SK-N-SH (cell line): ENCODE results near the gene ACOXL. TPM values are rescaled to one million over a fixed set of nuclear protein-coding genes. Genes with fewer than 3 reads are reported as not detected.

ENCODE experiments used
- CTCF ChIA-PET: fragments of 300-600, 350-600 bp; formaldehyde crosslinking; extraction: SDS; loops from one replicate; lab custom pipeline; 2021; lab: Yijun Ruan, JAX
- POLR2A ChIA-PET: fragments of 350-600 bp; sonication (Branson Sonifier 250); formaldehyde crosslinking; extraction: SDS; loops from one replicate; lab custom pipeline; 2020; ENCODE audit warnings: antibody characterized with exemption, inconsistent platforms; lab: Yijun Ruan, JAX
- DNase-seq: peaks from one replicate; pipeline ENCODE4 v3.0.0; 2012
- H2AFZ ChIP-seq: fragments of 200-600 bp; sonication (generic); 2 replicates; pipeline ENCODE4 v1.8.1; 2016; ENCODE audit warnings: antibody characterized with exemption, mild to moderate bottlenecking, low read depth
- H3F3A ChIP-seq: fragments of 200-600 bp; sonication (generic); replicated peaks from 2 replicates; pipeline ENCODE3; 2016; ENCODE audit warnings: antibody characterized with exemption, mild to moderate bottlenecking; ENCODE audit not compliant: insufficient read depth
- H3K27ac ChIP-seq, 2 experiments: fragments of 200-500 bp in 1 of 2; fragments of 200-600 bp in 1 of 2; sonication (Bioruptor generic) in 1 of 2; sonication (generic), shearing (Covaris generic) in 1 of 2; 2 replicates each; pipeline versions ENCODE4 v1.5.1 to v1.6.1; 2014 to 2016; ENCODE audit warnings: low read depth in 2 of 2, inconsistent platforms in 1 of 2, low read length in 1 of 2, mild to moderate bottlenecking in 1 of 2, mixed read lengths in 1 of 2
- H3K27me3 ChIP-seq: fragments of 200-600 bp; sonication (generic), shearing (Covaris generic); 2 replicates; pipeline ENCODE4 v1.6.1; 2016; ENCODE audit warnings: mixed run types; ENCODE audit not compliant: insufficient read depth
- H3K36me3 ChIP-seq, 2 experiments: fragments of 200-500 bp in 1 of 2; fragments of 200-600 bp in 1 of 2; sonication (Bioruptor generic) in 1 of 2; sonication (generic) in 1 of 2; replicated peaks in 1 of 2; 2 replicates each; pipeline versions ENCODE3 to v1.5.1; 2014 to 2016; ENCODE audit warnings: low read length in 1 of 2, mild to moderate bottlenecking in 1 of 2; ENCODE audit not compliant: insufficient read depth in 2 of 2, control insufficient read depth in 1 of 2
- H3K4me1 ChIP-seq, 2 experiments: fragments of 200-500 bp in 1 of 2; fragments of 200-600 bp in 1 of 2; sonication (Bioruptor generic) in 1 of 2; sonication (generic), shearing (Covaris generic) in 1 of 2; 2 replicates each; pipeline versions ENCODE4 v1.5.1 to v1.6.1; 2014 to 2016; ENCODE audit warnings: low read depth in 1 of 2, low read length in 1 of 2, mixed run types in 1 of 2; ENCODE audit not compliant: insufficient read depth in 2 of 2, control insufficient read depth in 1 of 2
- H3K4me2 ChIP-seq: fragments of 200-600 bp; sonication (generic), shearing (Covaris generic); 2 replicates; pipeline ENCODE4 v1.6.1; 2017; ENCODE audit warnings: mixed run types
- H3K4me3 ChIP-seq, 2 experiments: fragments of 200-500 bp in 1 of 2; fragments of 200-600 bp in 1 of 2; sonication (Bioruptor generic) in 1 of 2; sonication (generic), shearing (Covaris generic) in 1 of 2; 2 replicates each; pipeline versions ENCODE4 v1.5.1 to v1.8.1; 2014 to 2016; ENCODE audit warnings: low read depth in 2 of 2, inconsistent platforms in 1 of 2, low read length in 1 of 2, mild to moderate bottlenecking in 1 of 2, mixed read lengths in 1 of 2, moderate library complexity in 1 of 2
- H3K79me2 ChIP-seq: fragments of 200-600 bp; sonication (generic); 2 replicates; pipeline ENCODE4 v1.8.1; 2017; ENCODE audit warnings: mild to moderate bottlenecking; ENCODE audit not compliant: insufficient read depth
- H3K9ac ChIP-seq: fragments of 200-600 bp; sonication (generic); 2 replicates; pipeline ENCODE4 v1.6.1; 2017; ENCODE audit warnings: mixed run types
- H3K9me2 ChIP-seq: fragments of 200-600 bp; sonication (generic); 2 replicates; pipeline ENCODE4 v1.6.1; 2017; ENCODE audit warnings: mixed run types
- H3K9me3 ChIP-seq: fragments of 200-600 bp; sonication (generic); 2 replicates; pipeline ENCODE4 v1.6.1; 2017; ENCODE audit warnings: mixed run types, mild to moderate bottlenecking, moderate library complexity
- H4K20me1 ChIP-seq: fragments of 200-600 bp; sonication (generic); 2 replicates; pipeline ENCODE4 v1.6.1; 2017; ENCODE audit warnings: mild to moderate bottlenecking, mixed run types; ENCODE audit not compliant: insufficient read depth
- CHD2 ChIP-seq: fragments of 150-350 bp; IDR thresholded peaks from 2 replicates; pipeline ENCODE4 v1.6.1; 2018; ENCODE audit warnings: low read length; ENCODE audit not compliant: partially characterized antibody
- CTCF ChIP-seq: fragments of 200-600 bp; sonication (generic); IDR thresholded peaks from 2 replicates; pipeline ENCODE4 v1.6.1; 2017; ENCODE audit warnings: antibody characterized with exemption, mild to moderate bottlenecking, moderate library complexity
- ELF1 ChIP-seq: IDR thresholded peaks from 2 replicates; pipeline ENCODE4 v1.4.0; 2012
- EP300 ChIP-seq, 2 experiments: IDR thresholded peaks; 2 replicates each; pipeline versions ENCODE4 v1.4.0 to v1.6.1; 2012; ENCODE audit warnings: borderline replicate concordance in 1 of 2, low read depth in 1 of 2, low read length in 1 of 2
- FOSL2 ChIP-seq: IDR thresholded peaks from 2 replicates; pipeline ENCODE4 v1.4.0; 2012; ENCODE audit warnings: low read depth, mild to moderate bottlenecking, moderate library complexity, borderline replicate concordance
- FOXJ3 ChIP-seq: sonication (generic); formaldehyde crosslinking; IDR thresholded peaks from 2 replicates; pipeline ENCODE4 v1.5.1; 2020; ENCODE audit warnings: mild to moderate bottlenecking, missing genetic modification reagents
- FOXM1 ChIP-seq: IDR thresholded peaks from 2 replicates; pipeline ENCODE4 v1.4.0; 2012; ENCODE audit warnings: low read depth, mild to moderate bottlenecking
- GATA2 ChIP-seq: sonication (generic); formaldehyde crosslinking; IDR thresholded peaks from 2 replicates; pipeline ENCODE4 v1.5.0; 2020; ENCODE audit warnings: mild to moderate bottlenecking, missing genetic modification reagents
- JUND ChIP-seq: IDR thresholded peaks from 2 replicates; pipeline ENCODE4 v1.4.0; 2012
- MEF2A ChIP-seq: IDR thresholded peaks from 2 replicates; pipeline ENCODE4 v1.4.0; 2012; ENCODE audit warnings: low read depth, borderline replicate concordance
- MXI1 ChIP-seq: IDR thresholded peaks from 2 replicates; pipeline ENCODE4 v1.6.1; 2012; ENCODE audit warnings: mild to moderate bottlenecking, low read depth, low read length, improper control_type of control experiment
- NRF1 ChIP-seq: IDR thresholded peaks from 2 replicates; pipeline ENCODE4 v1.6.1; 2012; ENCODE audit warnings: low read depth, mild to moderate bottlenecking, low read length
- PBX3 ChIP-seq: IDR thresholded peaks from 2 replicates; pipeline ENCODE4; 2012
- RXRA ChIP-seq: IDR thresholded peaks from 2 replicates; pipeline ENCODE4 v1.4.0; 2012; ENCODE audit warnings: low read depth, mild to moderate bottlenecking, borderline replicate concordance
- SIN3A ChIP-seq: IDR thresholded peaks from 2 replicates; pipeline ENCODE4 v1.6.1; 2012; ENCODE audit warnings: low read depth, mild to moderate bottlenecking, low read length, moderate library complexity, borderline replicate concordance
- TAF1 ChIP-seq: IDR thresholded peaks from 2 replicates; pipeline ENCODE4 v1.6.1; 2012; ENCODE audit warnings: low read depth, mild to moderate bottlenecking, low read length, moderate library complexity, borderline replicate concordance
- TCF12 ChIP-seq: IDR thresholded peaks from 2 replicates; pipeline ENCODE4 v1.4.0; 2012
- TEAD4 ChIP-seq: IDR thresholded peaks from 2 replicates; pipeline ENCODE4 v1.4.0; 2012; ENCODE audit warnings: mild to moderate bottlenecking, borderline replicate concordance; ENCODE audit not compliant: insufficient read depth
- YY1 ChIP-seq: IDR thresholded peaks from 2 replicates; pipeline ENCODE4 v1.4.0; 2012; ENCODE audit warnings: low read depth, mild to moderate bottlenecking
- ZBTB33 ChIP-seq: IDR thresholded peaks from 2 replicates; pipeline ENCODE4 v1.4.0; 2012; ENCODE audit warnings: low read depth, borderline replicate concordance
- WGBS: methylation state at CpG from one replicate; pipeline ENCODE4 v1.1.6; 2017; ENCODE audit warnings: low lambda C conversion rate; 5-methylcytosine and 5-hydroxymethylcytosine counted together
- polyA plus RNA-seq, 3 experiments: library from polyadenylated mRNA; depleted of rRNA; stranded (reverse); fragments of >200 nt; gene quantifications; 2 replicates each; pipeline ENCODE4 v1.2.3, GENCODE V29; 2012

Gene ACOXL
- polyA plus RNA-seq, 1 of the 3 experiments (the other 2 are of a cell fraction): not detected

GRCh38 chr2:110925479-110925878 is 193.1 kb downstream of the ACOXL start (continued):
- no peak for TF ChIP-seq EP300 (IDR thresholded peaks at IDR 0.05; ENCODE audit: borderline replicate concordance in 1 of 2, low read depth in 1 of 2, low read length in 1 of 2)
- no peak for TF ChIP-seq TEAD4
- TF ChIP-seq PBX3: no peak
- no peak for TF ChIP-seq ELF1
- no peak for TF ChIP-seq MEF2A

GRCh38 chr2:110927526-110927925 is 195.2 kb downstream of the ACOXL start:
- POLR2A ChIA-PET: no interaction called here

More at GRCh38 chr2:110927526-110927925, 195.2 kb downstream of the ACOXL start:
- H3K4me1 ChIP-seq: no peaks in the 10 kb centered on the region
- CTCF ChIA-PET: no interaction called here
- H3K9me2 ChIP-seq: no peaks in the 10 kb centered on the region
- no peaks in the 10 kb centered on the region for H3K79me2 ChIP-seq
- DNase-seq: no peak
- no peaks in the 10 kb centered on the region for H3K27me3 ChIP-seq
- H3K27ac ChIP-seq: no peak overlapping the region
- H3K9me3 ChIP-seq: no peaks in the 10 kb centered on the region
- TF ChIP-seq TAF1: no peak
- TF ChIP-seq JUND: no peak
- no peak for TF ChIP-seq CTCF
- no peak for TF ChIP-seq ZBTB33
- no peak for TF ChIP-seq CHD2
- TF ChIP-seq NRF1: no peak
- TF ChIP-seq FOSL2: no peak
- TF ChIP-seq TCF12: no peak
- no peak for TF ChIP-seq YY1
- no peak for TF ChIP-seq MXI1
- TF ChIP-seq FOXM1: no peak
- TF ChIP-seq FOXJ3 (CRISPR knock-in tag): no peak
- TF ChIP-seq RXRA: no peak
- no peak for TF ChIP-seq PBX3
- TF ChIP-seq GATA2 (CRISPR knock-in tag): no peak
- TF ChIP-seq SIN3A: no peak
- TF ChIP-seq TEAD4: no peak
- TF ChIP-seq ELF1: no peak
- no peak overlapping the region for H3K4me2 ChIP-seq
- no peaks in the 10 kb centered on the region for H4K20me1 ChIP-seq
- H2AFZ ChIP-seq: no peak overlapping the region
- H3K9ac ChIP-seq: no peak overlapping the region
- no peaks in the 10 kb centered on the region for H3F3A ChIP-seq
- no peaks in the 10 kb centered on the region for H3K36me3 ChIP-seq
- no peak overlapping the region for H3K4me3 ChIP-seq
- WGBS: 55% methylated on average over 3 of the region's 3 CpGs
